Astrocyte (in vitro differentiated cells and primary cell): ENCODE data around the gene LRFN5.

ENCODE experiments used
- CTCF ChIP-seq: IDR thresholded peaks from 2 replicates; pipeline ENCODE4 v1.5.1; 2011; ENCODE audit warnings: low read depth, mild to moderate bottlenecking, inconsistent platforms, low read length, moderate library complexity; ENCODE audit not compliant: insufficient read depth
- EZH2 ChIP-seq: IDR thresholded peaks from 2 replicates; pipeline ENCODE4 v1.6.1; 2012; ENCODE audit warnings: mild to moderate bottlenecking, low read length, inconsistent platforms; ENCODE audit not compliant: insufficient read depth

DNA sequence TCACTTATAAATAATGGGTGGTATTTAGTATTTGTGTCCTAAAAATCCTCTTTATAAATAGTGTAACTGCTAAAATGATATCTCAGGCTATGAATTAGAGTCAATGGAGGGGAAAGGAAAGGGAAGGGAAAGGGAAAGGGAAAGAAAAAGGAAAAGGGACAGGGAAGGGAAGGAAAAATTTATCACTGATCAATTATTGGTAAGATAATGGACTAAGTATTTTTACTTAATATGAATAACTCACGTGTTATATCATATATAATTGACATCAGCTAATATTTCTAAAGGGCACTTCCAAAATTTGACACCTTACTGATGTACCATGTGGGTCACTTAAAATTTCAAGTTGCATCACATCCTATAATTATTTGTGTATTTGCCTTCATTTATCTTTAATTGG, 193.1 kb downstream of the LRFN5 start:
- no peak for TF ChIP-seq CTCF
- no peak for TF ChIP-seq EZH2
